OCI-LY1 (cell line): ENCODE results near the gene USH1C.

Experiments used
- H2AFZ ChIP-seq: fragments of 200-600 bp; sonication (generic), shearing (Covaris generic); 2 replicates; pipeline ENCODE4 v1.6.0; 2014; ENCODE audit warnings: antibody characterized with exemption, mild to moderate bottlenecking, low read length
- H3F3A ChIP-seq: fragments of 200-600 bp; sonication (generic), shearing (Covaris generic); 2 replicates; pipeline ENCODE4 v1.6.0; 2014; ENCODE audit warnings: mild to moderate bottlenecking, antibody characterized with exemption, low read length, moderate library complexity; ENCODE audit not compliant: insufficient read depth
- H3K27ac ChIP-seq: fragments of 200-600 bp; sonication (generic); 2 replicates; pipeline ENCODE4 v1.5.1; 2014; ENCODE audit warnings: low read length, mixed run types, mild to moderate bottlenecking, low read depth; ENCODE audit not compliant: poor library complexity, severe bottlenecking
- H3K27me3 ChIP-seq: fragments of 200-600 bp; sonication (generic); 2 replicates; pipeline ENCODE4 v1.6.0; 2014; ENCODE audit warnings: antibody characterized with exemption, mild to moderate bottlenecking, low read length, moderate library complexity; ENCODE audit not compliant: insufficient read depth
- H3K36me3 ChIP-seq: fragments of 200-600 bp; sonication (generic); 2 replicates; pipeline ENCODE4 v1.6.1; 2014; ENCODE audit warnings: mild to moderate bottlenecking, antibody characterized with exemption, low read length, moderate library complexity, mixed read lengths; ENCODE audit not compliant: insufficient read depth
- H3K4me1 ChIP-seq: fragments of 200-600 bp; sonication (generic); 2 replicates; pipeline ENCODE4 v1.5.1; 2014; ENCODE audit warnings: mild to moderate bottlenecking, low read length, moderate library complexity; ENCODE audit not compliant: insufficient read depth, severe bottlenecking
- H3K4me2 ChIP-seq: fragments of 200-600 bp; sonication (generic), shearing (Covaris generic); 2 replicates; pipeline ENCODE4 v1.6.1; 2014; ENCODE audit warnings: low read length
- H3K4me3 ChIP-seq: fragments of 200-600 bp; sonication (generic); 2 replicates; pipeline ENCODE4 v1.5.1; 2014; ENCODE audit warnings: low read length, low read depth, mild to moderate bottlenecking, mixed read lengths; ENCODE audit not compliant: poor library complexity, severe bottlenecking
- H3K79me2 ChIP-seq: fragments of 200-600 bp; shearing (Covaris generic); 2 replicates; pipeline ENCODE4 v1.6.1; 2016; ENCODE audit warnings: mixed run types, low read length, mixed read lengths; ENCODE audit not compliant: insufficient read depth
- H3K9ac ChIP-seq: fragments of 200-600 bp; sonication (generic), shearing (Covaris generic); 2 replicates; pipeline ENCODE4 v1.6.1; 2014; ENCODE audit warnings: mild to moderate bottlenecking, low read length, mixed read lengths
- H3K9me2 ChIP-seq: fragments of 200-600 bp; sonication (generic), shearing (Covaris generic); 2 replicates; pipeline ENCODE4 v1.6.1; 2014; ENCODE audit warnings: low read depth, mild to moderate bottlenecking, low read length, mixed read lengths
- H3K9me3 ChIP-seq: fragments of 200-600 bp; shearing (Covaris generic); 2 replicates; pipeline ENCODE4 v1.6.1; 2014; ENCODE audit warnings: low read length, mixed read lengths
- H4K20me1 ChIP-seq: fragments of 200-600 bp; sonication (generic), shearing (Covaris generic); 2 replicates; pipeline ENCODE4 v1.6.0; 2016; ENCODE audit warnings: mild to moderate bottlenecking, low read length; ENCODE audit not compliant: insufficient read depth
- EZH2 ChIP-seq: fragments of 200-600 bp; sonication (generic), shearing (Covaris generic); IDR thresholded peaks from 2 replicates; pipeline ENCODE4 v1.8.0; 2017; ENCODE audit warnings: borderline replicate concordance, mixed run types, mild to moderate bottlenecking, antibody characterized with exemption, low read length, moderate library complexity, mixed read lengths
- TF ChIP-seq, protein P1 (sequence below): fragments of 200-600 bp; sonication (generic), shearing (Covaris generic); IDR thresholded peaks from 2 replicates; pipeline ENCODE4 v1.5.1; 2017; ENCODE audit warnings: mild to moderate bottlenecking, antibody characterized with exemption, low read length, moderate library complexity, mixed read lengths

USH1C gene

DNA sequence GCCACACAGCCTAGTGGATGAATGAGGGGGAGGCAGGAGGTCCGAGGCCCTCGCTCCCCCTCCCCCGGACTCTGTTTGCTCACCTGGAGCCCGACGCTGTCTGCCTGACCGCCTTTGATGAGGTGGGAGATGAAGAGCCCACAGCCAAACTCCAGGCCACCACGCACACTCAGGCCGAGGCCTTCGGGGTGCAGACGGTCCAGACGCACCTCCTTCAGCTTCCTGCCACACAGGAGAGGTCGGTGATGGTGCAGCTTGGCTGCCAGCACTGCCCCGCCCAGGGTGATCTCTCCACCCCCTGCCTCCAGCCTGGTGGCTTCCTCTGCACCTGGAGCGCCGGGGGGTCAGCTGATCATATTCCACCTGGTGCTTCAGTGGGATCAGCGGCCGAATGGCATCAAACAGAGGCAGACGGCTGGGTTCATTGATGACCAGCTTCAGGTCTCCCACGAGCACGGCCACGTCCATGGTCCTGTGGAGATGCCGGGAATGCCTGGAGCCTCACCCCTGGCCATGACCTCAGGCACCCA lies 13.1 kb downstream of the USH1C start:
- Histone ChIP-seq H4K20me1 (no peaks in the 10 kb centered on the region), H3K27ac (no peak overlapping the region), H3K36me3 (no peaks in the 10 kb centered on the region), H3F3A (no peaks in the 10 kb centered on the region), H3K79me2 (no peaks in the 10 kb centered on the region), H2AFZ (no peak overlapping the region), H3K4me1 (no peaks in the 10 kb centered on the region), H3K27me3 (peaks cover 11% of the 10 kb centered on the region), H3K9me2 (no peaks in the 10 kb centered on the region), H3K4me3 (no peak overlapping the region), H3K9me3 (no peaks in the 10 kb centered on the region), H3K9ac (no peak overlapping the region), H3K4me2 (no peak overlapping the region)
- TF ChIP-seq EZH2, result no peak
- TF ChIP-seq, protein P1, sequence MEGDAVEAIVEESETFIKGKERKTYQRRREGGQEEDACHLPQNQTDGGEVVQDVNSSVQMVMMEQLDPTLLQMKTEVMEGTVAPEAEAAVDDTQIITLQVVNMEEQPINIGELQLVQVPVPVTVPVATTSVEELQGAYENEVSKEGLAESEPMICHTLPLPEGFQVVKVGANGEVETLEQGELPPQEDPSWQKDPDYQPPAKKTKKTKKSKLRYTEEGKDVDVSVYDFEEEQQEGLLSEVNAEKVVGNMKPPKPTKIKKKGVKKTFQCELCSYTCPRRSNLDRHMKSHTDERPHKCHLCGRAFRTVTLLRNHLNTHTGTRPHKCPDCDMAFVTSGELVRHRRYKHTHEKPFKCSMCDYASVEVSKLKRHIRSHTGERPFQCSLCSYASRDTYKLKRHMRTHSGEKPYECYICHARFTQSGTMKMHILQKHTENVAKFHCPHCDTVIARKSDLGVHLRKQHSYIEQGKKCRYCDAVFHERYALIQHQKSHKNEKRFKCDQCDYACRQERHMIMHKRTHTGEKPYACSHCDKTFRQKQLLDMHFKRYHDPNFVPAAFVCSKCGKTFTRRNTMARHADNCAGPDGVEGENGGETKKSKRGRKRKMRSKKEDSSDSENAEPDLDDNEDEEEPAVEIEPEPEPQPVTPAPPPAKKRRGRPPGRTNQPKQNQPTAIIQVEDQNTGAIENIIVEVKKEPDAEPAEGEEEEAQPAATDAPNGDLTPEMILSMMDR, result no peak

DNA sequence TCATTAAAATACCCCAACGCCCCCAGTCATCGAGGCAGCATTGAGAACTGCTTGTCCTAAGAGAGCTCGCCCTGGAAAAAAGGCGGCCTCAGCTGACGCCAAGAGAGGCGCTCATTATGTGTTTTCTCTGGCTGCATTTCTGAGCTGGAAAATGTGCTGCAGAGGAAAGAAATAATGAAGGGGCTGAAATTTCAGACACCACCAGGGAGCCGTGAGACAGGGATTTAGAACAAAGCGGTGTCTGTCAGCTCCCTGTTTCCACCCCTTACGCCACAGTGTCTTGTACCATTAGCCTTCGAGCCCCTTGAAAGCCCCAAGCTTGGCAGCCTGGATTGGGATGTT lies 14.4 kb downstream of the USH1C start:
- no peaks in the 10 kb centered on the region for H3K4me1 ChIP-seq
- no peak overlapping the region for H2AFZ ChIP-seq
- no peak overlapping the region for H3K27ac ChIP-seq
- H3K9me3 ChIP-seq, result no peaks in the 10 kb centered on the region
- no peak overlapping the region for H3K4me3 ChIP-seq
- no peaks in the 10 kb centered on the region for H3K79me2 ChIP-seq
- H3K36me3 ChIP-seq, result no peaks in the 10 kb centered on the region
- H3K9me2 ChIP-seq, result no peaks in the 10 kb centered on the region
- no peaks in the 10 kb centered on the region for H3F3A ChIP-seq
- H4K20me1 ChIP-seq, result no peaks in the 10 kb centered on the region
- TF ChIP-seq, protein P1, result no peak
- no peak for TF ChIP-seq EZH2
- no peak overlapping the region for H3K4me2 ChIP-seq
- no peak overlapping the region for H3K9ac ChIP-seq
- H3K27me3 ChIP-seq, result peaks cover 11% of the 10 kb centered on the region

DNA sequence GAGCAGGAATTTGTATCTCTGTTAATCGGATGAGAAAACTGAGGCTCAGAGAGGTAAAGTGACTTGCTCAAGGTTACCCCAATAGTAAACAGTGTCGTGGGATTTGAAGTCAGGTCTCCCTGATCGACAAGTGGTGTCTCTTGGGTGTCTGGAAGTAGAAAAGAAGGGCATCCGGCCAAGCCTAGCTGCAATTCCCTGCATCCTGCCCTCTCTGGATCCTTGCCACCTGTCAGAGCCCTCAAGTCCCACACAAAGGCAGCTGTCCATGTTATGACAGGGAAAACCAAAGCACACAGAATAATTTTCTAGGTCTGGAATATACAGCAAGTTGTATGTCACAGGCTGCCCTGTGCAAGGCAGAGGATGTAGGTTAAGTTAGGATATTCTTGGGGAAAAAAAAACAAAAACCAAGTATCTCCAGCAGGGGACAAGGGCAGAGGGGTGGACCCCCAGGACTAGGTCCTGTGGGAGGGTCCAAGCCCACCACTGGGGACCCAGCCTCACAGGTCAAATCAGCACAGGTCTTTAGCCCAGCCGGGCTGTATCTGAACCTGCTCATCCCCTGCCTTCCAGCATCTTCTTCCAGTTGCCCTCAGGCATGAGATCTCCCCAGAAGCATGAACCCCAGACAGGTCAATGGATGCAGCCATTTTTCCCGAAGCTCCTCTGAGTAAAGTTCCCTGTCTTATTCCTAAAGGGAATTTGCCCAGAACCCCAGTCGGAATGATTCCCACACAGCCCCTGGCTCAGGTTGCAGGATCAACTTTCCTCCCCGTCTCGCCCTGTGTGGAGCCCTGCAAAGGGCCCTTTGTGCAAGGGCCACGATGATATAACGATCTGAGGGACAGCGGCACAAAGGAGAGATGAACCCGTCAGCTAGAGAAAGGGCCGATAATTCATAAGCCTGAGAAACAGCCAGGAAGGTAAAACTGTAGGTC lies 15.0 kb downstream of the USH1C start:
- no peaks in the 10 kb centered on the region for H3K79me2 ChIP-seq
- H3K9me3 ChIP-seq, result no peaks in the 10 kb centered on the region
- H2AFZ ChIP-seq, result no peak overlapping the region
- no peak overlapping the region for H3K4me2 ChIP-seq
- no peaks in the 10 kb centered on the region for H4K20me1 ChIP-seq
- H3K36me3 ChIP-seq, result no peaks in the 10 kb centered on the region
- H3K27me3 ChIP-seq, result peaks cover 8% of the 10 kb centered on the region
- H3F3A ChIP-seq, result no peaks in the 10 kb centered on the region
- no peak overlapping the region for H3K4me3 ChIP-seq
- no peak overlapping the region for H3K27ac ChIP-seq
- no peak overlapping the region for H3K9ac ChIP-seq
- H3K9me2 ChIP-seq, result no peaks in the 10 kb centered on the region
- no peaks in the 10 kb centered on the region for H3K4me1 ChIP-seq
- TF ChIP-seq, protein P1, result no peak
- no peak for TF ChIP-seq EZH2
